Activated CD4-positive, alpha-beta T cell treated with anti-CD3 and anti-CD28 coated beads, Interleukin-10, Interleukin-2, amounts not matched to agents 100 ng/mL and 50 ng/mL, durations not matched to agents 16 hours and 8 hours (primary cell): Measurements from ENCODE around the gene TACC2.

Experiments
- DNase-seq: peaks from one replicate; pipeline ENCODE4 v3.0.0-alpha.2; 2020

Gene TACC2

GRCh38 chr10:122204691-122205489, 215.9 kb downstream of the TACC2 start:
- DNase-seq = no peak

DNA sequence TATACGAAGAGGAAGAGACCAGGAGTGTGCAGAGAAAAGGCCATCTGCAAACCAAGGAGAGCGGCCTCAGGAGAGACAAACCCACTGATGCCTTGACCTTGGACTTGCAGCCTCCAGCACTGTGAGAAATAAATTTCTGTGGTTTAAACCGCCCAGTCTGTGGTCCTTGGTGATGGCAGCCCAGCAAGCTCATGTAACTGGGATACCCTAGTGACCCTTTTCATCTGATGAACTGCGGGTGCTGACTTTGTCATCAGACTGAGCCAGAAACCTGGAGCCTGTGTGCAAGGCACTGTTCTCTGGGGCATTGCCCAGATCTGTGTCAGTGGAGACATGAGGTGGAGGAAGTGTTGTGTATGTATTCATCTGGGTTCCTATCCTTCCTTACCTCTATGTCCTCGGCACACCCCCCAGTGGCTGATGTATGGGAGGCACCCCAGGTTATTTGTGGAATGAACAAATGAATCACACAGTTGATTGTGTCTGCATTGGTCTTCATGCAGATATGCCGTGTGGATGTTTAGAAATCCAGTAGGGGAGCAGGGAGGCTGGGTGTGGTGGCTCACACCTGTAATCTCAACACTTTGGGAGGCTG, 217.6 kb downstream of the TACC2 start:
- DNase-seq = no peak

DNA sequence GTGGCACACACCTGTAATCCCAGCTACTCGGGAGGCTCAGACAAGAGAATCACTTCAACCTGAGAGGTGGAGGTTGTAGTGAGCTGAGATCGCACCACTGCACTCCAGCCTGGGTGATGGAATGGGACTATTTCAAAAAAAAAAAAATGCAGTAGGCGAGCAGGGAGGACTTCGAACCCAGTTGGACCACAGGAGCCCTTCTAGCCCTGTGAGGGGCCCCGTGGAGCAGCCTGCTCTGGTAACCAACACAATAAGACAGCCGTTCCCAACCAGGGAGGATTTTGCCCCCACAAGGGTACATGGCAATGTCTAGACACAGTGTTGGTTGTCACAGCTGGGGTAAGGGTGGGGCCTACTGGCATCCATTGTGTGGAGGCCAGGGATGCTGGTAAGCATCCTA, 218.2 kb downstream of the TACC2 start:
- DNase-seq = no peak

GRCh38 chr10:122207596-122207995, 218.6 kb downstream of the TACC2 start:
- DNase-seq = no peak

DNA sequence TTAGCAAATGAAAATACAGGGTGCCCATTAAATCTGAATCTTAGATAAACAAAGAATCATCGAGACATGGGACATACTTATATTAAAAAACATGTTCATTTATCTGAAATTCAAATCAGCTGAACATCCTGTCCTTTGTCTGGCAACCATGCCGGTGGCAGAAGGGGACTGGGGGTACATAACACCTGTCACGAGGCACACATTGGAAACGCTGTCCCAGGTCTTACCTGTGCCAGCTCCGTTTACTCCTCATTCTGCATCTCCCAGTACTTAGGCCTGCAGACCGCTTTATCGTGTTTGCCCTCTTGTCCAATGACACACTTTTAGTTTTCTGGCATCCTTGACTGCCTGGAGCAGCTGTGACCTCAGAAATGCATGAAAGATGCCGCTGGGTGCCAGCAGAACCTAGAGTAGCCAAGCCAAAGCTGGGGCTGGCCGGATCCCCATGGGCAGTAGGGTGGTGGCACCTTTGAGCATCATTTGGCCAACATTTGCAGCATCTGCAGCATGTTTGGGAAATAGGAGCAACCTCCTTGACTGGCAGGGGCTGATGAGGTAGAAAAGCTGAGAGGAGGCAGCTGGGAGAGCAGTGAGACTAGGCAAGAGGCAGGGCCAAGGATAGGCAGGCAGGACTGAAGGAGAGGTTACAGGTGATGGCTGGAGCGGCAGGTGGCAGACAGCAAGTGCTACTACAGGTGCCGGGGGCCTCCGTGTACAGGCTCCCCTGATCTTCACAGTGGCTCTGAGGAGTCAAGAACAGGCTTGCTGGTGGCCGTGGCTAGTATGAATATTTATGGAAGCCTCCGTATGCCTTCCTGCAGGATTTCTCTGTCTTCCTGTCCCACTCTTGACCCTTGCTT, 219.8 kb downstream of the TACC2 start:
- no peak for DNase-seq

DNA sequence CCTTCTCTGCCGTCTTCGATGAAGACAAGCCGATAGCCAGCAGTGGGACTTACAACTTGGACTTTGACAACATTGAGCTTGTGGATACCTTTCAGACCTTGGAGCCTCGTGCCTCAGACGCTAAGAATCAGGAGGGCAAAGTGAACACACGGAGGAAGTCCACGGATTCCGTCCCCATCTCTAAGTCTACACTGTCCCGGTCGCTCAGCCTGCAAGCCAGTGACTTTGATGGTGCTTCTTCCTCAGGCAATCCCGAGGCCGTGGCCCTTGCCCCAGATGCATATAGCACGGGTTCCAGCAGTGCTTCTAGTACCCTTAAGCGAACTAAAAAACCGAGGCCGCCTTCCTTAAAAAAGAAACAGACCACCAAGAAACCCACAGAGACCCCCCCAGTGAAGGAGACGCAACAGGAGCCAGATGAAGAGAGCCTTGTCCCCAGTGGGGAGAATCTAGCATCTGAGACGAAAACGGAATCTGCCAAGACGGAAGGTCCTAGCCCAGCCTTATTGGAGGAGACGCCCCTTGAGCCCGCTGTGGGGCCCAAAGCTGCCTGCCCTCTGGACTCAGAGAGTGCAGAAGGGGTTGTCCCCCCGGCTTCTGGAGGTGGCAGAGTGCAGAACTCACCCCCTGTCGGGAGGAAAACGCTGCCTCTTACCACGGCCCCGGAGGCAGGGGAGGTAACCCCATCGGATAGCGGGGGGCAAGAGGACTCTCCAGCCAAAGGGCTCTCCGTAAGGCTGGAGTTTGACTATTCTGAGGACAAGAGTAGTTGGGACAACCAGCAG, 221.7 kb downstream of the TACC2 start:
- no peak for DNase-seq

GRCh38 chr10:122213364-122213763, 224.4 kb downstream of the TACC2 start:
- no peak for DNase-seq

GRCh38 chr10:122213766-122214165, 224.8 kb downstream of the TACC2 start:
- no peak for DNase-seq

GRCh38 chr10:122216047-122216446, 227.1 kb downstream of the TACC2 start:
- DNase-seq = no peak

DNA sequence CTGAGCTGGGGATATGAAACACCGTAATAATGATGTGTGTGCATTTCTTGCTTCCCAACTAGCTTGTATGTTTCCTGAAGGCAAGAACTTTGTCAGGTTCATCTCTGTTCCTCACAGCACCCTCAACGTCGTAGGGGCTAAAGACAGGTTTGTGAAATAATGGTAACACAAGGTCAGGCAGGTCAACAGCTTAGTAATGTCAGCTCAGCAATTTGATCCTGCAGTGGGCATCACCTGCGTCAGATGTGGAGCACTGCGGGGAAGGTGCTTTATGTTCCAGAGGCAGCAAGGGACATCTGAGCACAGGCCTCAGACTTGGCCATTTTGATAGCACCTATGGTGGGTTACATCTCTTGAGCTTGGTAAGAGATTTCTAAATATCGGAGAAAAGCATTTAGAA, 230.4 kb downstream of the TACC2 start:
- no peak for DNase-seq

- no peak for DNase-seq
Measured at GRCh38 chr10:122220736-122221135, 231.8 kb downstream of the TACC2 start.

DNA sequence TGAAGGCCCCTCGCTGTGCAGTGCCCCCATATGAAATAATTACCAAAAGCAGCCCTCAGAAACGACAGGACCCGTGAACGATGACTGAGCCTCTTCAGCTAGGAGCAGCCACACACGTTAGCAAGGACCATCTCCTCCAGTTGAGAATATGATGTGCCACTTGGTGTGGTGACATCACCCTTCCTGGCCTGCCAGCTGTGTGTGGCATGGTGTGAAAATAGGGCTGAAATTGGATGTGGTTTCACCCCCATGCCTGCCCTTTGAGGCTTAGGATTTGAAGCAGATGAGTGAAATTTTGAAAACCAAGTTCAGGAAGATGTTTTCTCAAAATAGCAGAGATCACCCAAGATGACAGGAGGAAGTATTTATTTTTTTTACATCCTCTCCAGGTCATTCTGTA, 233.0 kb downstream of the TACC2 start:
- DNase-seq = no peak

DNA sequence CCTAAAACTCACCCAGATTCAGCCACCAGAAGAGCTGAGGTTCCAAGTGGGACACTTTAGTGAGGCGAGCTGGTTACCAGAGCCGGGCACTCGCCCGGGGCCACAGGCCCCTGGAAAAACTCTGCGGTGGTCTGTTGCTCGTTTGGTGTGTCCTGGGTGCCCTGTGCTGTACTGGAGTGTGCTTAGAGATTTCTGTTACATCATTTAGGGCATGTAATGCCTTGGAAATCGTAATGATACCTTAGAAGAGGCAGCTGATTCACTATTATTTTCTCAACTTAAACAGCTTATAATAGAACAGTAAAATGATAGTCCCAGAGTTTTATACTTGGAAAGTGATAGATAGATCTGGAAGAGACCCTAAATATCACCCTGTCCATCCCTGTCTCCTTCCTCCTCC, 233.7 kb downstream of the TACC2 start:
- DNase-seq = no peak

- no peak for DNase-seq
Measured at GRCh38 chr10:122224159-122224558, 235.2 kb downstream of the TACC2 start.

DNA sequence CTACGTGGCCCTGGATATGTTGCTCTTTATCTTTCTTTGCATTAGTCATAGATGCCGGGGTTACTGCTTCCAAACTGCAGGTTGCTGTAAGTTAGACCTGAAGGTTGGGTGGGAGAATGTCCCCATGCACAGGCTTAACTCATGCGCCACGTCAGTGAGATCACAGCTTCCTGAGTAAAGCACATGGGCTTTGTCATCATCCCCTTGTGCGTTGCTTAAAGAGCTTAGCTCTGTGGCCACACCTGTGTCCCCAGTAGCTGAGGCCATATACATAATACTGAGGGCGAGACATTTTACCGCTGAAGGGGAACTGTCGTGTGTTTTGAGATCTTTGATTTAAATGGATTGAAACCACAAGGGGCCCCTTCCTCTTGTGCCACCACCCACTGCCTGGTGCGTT, 236.4 kb downstream of the TACC2 start:
- DNase-seq = no peak

DNA sequence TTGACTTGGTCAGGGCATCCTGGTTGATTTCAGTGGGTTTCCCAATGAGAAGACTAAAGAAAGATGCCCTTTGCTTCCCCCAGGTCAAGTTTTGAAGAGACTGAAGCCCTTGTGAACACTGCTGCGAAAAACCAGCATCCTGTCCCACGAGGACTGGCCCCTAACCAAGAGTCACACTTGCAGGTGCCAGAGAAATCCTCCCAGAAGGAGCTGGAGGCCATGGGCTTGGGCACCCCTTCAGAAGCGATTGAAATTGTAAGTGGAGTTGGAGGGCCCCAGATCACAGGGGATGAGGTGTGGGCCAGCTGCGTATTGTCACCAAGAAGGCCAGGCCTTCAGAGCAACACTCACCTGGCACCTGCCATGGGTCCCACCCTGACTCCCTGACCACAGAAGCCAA, 238.8 kb downstream of the TACC2 start:
- no peak for DNase-seq

DNA sequence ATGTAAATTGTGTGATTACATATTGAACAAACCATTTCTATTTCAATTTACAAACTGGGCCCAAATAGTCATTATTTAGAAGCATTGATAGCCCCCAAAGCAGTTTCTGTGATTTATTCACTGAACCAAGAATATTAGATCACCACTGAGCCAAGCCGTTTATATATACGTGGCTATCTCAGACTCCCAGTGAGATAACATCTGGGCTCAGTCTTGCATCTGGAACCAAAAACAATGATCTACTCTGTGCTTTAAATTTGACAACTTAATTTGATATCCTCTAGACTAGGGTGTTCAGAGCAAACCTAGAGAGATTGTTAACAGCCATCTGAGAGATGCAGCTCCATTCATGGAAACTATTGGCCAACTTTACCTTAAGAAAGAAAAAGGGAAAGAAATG, 240.7 kb downstream of the TACC2 start:
- DNase-seq = no peak

DNA sequence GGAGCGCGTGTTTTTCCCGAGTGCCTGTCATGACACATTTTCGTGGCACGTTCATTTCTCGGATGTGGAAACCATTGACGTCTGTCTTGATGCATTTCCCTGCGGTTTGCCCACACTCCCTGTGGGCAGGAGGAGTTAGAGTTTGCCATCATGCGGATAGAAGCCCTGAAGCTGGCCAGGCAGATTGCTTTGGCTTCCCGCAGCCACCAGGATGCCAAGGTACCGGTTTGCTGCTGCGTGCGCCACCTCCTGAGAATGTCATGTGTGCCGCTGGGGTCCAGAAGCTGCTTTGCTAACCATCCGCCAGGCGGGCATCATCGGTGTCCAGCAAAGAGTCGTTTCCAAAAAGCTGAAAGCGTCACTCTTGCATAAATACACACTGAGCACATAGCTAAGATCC, 241.3 kb downstream of the TACC2 start:
- no peak for DNase-seq

DNA sequence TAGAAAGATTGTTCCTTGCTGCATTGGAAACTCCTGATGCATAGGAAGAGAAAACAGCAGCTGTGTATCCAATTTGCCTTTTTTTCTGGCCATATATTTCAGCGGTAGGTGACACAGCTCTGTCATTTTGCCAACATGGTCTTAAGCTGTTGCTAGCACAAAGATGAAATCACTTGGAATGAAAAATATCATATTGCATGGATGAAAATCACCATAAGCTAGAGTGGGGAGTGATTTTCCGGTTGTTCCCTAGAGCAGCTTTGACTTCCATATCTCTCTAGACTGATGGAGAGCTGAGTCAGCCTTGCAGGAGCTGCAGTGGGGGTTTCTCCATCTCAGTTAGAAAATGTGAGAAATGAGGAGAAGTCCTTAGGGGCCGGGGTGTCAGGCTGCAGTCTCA, 243.8 kb downstream of the TACC2 start:
- DNase-seq = no peak

DNA sequence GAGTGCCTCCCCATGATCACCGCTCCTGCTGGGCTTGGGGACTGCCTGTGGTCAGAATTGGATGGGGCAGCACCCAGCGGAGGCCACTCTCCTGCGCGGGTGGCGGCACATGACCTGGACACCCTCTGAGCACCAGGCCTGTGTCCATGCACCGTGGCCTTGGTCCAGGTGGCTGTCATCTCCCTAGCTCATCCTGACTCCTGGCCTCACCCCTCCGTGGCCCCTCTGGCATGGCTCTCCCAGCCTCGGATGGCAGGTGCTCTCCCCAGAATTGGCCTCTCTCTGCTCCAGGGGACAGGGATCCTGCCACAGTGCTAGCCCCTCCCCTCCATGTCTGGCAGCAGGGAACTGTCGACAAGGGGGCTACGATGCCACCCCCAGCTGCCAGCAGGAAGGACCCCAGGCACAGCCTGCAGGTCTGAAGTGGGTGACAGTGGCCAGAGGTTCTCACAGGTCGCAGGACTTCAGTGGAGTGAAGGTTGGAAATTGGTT, 244.9 kb downstream of the TACC2 start:
- DNase-seq = no peak

GRCh38 chr10:122234416-122234815, 245.5 kb downstream of the TACC2 start:
- DNase-seq = no peak

DNA sequence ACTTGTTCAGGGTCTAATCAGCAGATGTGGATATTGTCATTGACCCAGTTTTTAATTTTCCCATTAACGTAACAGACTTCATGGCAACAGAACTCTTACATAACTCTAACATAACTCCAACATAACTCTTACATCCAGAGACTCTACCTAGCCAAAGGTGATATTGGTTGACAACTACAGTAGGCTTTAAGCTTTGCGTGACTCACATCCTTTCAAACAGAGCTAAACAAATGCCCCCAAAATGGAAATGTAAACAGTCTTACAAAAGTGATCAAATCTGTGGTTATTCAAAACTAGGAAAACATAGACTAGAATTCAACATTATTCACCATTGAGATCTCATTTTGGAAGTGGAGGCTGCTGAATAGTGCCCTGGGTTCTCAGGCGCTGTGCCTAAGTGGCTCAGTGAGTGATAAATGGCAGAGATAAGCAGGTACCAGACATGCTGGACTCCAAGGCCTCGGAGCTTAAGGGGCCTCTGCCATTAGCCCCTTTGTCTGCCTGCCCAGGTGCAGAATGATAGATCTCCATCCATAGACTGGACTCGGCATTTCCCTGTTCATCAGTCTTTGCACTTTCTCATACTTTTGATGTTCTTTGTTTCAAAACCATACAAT, 247.8 kb downstream of the TACC2 start:
- DNase-seq = no peak
